Measurements from ENCODE around the gene PHACTR1. TPM values are rescaled to one million over a fixed set of nuclear protein-coding genes. Genes with fewer than 3 reads are reported as not detected.

Gene PHACTR1
- total and polyA plus RNA-seq, 2 experiments from 2014 or later = 0.65 to 3.2 TPM

DNA sequence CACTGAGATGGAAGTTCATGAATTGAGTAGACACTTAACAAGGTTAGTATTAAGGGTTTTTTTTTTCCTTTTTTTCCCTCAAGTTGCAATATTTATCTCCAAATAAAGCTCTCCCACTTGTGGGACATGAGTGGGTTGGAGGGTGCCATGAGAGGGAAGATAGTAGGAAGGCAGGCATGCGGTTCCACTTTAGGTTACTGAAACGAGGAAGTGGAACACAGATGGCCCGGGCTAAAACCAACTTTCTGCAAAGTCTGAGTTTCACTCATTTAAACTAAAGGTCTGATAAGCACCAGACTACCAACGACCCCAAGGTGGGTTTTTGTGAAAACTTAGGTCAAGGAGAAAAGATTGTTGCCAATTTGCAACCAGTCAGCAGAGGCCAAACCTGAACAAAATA, 569.6 kb downstream of the PHACTR1 start:
- H3K27me3 ChIP-seq (replicated peaks; ENCODE audit: insufficient read depth) = peaks cover 29% of the 10 kb centered on the region
- no peak overlapping the region for H3K9ac ChIP-seq
- 91 to 94% methylated on average over 4 of the region's 4 CpGs for WGBS, 2 experiments (ENCODE audit: low coverage in 1 of 2, low lambda C conversion rate in 2 of 2, missing lambda C conversion rate in 2 of 2)
- no peaks in the 10 kb centered on the region for H3K36me3 ChIP-seq (ENCODE audit: low read depth)
- in situ Hi-C loops (cut with MboI) = no loop called here
- no peaks in the 10 kb centered on the region for H3K79me2 ChIP-seq (ENCODE audit: insufficient read depth)
- H3F3A ChIP-seq (ENCODE audit: insufficient read depth) = no peaks in the 10 kb centered on the region
- H3K9me2 ChIP-seq (ENCODE audit: insufficient read depth) = no peaks in the 10 kb centered on the region
- no peak overlapping the region for H2AFZ ChIP-seq
- no peak overlapping the region for H3K4me2 ChIP-seq (ENCODE audit: unreplicated experiment)
- no peak overlapping the region for H3K4me3 ChIP-seq
- DNase-seq = no peak
- no peaks in the 10 kb centered on the region for H3K4me1 ChIP-seq (ENCODE audit: insufficient read depth)
- H3K27ac ChIP-seq = no peak overlapping the region
- TF ChIP-seq EZH2phosphoT487 (IDR thresholded peaks at IDR 0.05; ENCODE audit: insufficient read depth, low read depth) (no peak), EZH2 (IDR thresholded peaks at IDR 0.05; ENCODE audit: insufficient read depth, poor library complexity, severe bottlenecking) (no peak)
- H3K9me3 ChIP-seq (ENCODE audit: low read depth) = no peaks in the 10 kb centered on the region
- H4K20me1 ChIP-seq (ENCODE audit: insufficient read depth) = no peaks in the 10 kb centered on the region

DNA sequence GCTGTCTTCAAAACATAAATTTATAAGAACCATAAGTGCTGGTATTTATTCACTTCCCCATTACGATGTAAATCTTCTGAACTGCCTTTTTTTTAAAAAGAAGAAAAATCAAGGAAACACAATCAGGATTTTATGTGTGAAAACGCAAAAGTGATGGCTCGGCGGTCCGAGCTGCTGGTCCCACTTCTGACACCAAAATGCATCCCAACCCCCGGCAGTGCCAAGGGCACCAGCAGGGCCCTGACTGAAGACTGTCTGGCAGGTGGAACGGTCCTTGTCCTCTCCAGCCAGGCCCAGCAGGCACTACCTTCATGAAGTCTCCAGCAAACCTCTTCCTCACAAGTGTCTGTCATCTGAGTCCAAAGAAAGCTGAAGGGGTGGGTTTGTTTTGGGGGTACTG, 570.5 kb downstream of the PHACTR1 start:
- H3K9ac ChIP-seq = no peak overlapping the region
- no peaks in the 10 kb centered on the region for H3F3A ChIP-seq (ENCODE audit: insufficient read depth)
- no peaks in the 10 kb centered on the region for H3K9me3 ChIP-seq (ENCODE audit: low read depth)
- no peaks in the 10 kb centered on the region for H3K79me2 ChIP-seq (ENCODE audit: insufficient read depth)
- no peak overlapping the region for H3K27ac ChIP-seq
- no peak overlapping the region for H2AFZ ChIP-seq
- no peak overlapping the region for H3K4me3 ChIP-seq
- H3K27me3 ChIP-seq (replicated peaks; ENCODE audit: insufficient read depth) = peaks cover 23% of the 10 kb centered on the region
- no peaks in the 10 kb centered on the region for H3K36me3 ChIP-seq (ENCODE audit: low read depth)
- no peak for DNase-seq
- TF ChIP-seq EZH2phosphoT487 (IDR thresholded peaks at IDR 0.05; ENCODE audit: insufficient read depth, low read depth) = no peak
- no peak for TF ChIP-seq EZH2 (IDR thresholded peaks at IDR 0.05; ENCODE audit: insufficient read depth, poor library complexity, severe bottlenecking)
- H4K20me1 ChIP-seq (ENCODE audit: insufficient read depth) = no peaks in the 10 kb centered on the region
- no peak overlapping the region for H3K4me2 ChIP-seq (ENCODE audit: unreplicated experiment)
- in situ Hi-C loops (cut with MboI) = no loop called here
- no peaks in the 10 kb centered on the region for H3K4me1 ChIP-seq (ENCODE audit: insufficient read depth)
- 98% methylated on average over 7 of the region's 7 CpGs for WGBS, 2 experiments (ENCODE audit: low coverage in 1 of 2, low lambda C conversion rate in 2 of 2, missing lambda C conversion rate in 2 of 2)
- no peaks in the 10 kb centered on the region for H3K9me2 ChIP-seq (ENCODE audit: insufficient read depth)

- H4K20me1 ChIP-seq (ENCODE audit: insufficient read depth) = no peaks in the 10 kb centered on the region
Measured at GRCh38 chr6:13288481-13288880, 571.9 kb downstream of the PHACTR1 start.

DNA sequence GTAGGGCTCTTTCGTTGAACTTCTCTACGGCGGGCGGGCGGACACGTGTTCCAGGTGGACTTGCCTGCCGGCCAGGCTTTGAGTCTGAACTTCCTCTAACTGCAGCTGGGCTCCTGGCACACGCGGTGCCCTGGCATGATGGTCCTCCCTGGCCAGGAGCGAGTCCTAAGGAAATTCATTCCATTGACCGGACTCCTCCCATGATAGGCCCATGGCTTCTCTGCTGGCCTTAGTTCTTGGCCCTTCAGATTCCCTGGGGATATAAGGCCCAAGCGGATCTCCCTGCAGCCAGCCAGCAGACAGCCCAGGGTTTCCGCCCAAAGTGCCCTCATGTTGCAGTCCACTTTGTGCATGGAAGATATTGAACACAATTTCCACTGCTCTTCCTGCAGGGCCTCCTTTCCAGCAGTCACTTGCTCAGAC, 572.4 kb downstream of the PHACTR1 start:
- WGBS, 2 experiments (ENCODE audit: low coverage in 1 of 2, low lambda C conversion rate in 2 of 2, missing lambda C conversion rate in 2 of 2) = 94 to 96% methylated on average over 13 of the region's 13 CpGs
- Histone ChIP-seq H3K9ac (no peak overlapping the region), H3K4me2 (ENCODE audit: unreplicated experiment) (no peak overlapping the region), H3K9me3 (ENCODE audit: low read depth) (no peaks in the 10 kb centered on the region), H3K27me3 (replicated peaks; ENCODE audit: insufficient read depth) (0 out of 2 replicates have a peak, but pooled peaks cover 12% of the 10 kb centered on the region), H3K9me2 (ENCODE audit: insufficient read depth) (no peaks in the 10 kb centered on the region), H3K79me2 (ENCODE audit: insufficient read depth) (no peaks in the 10 kb centered on the region), H3F3A (ENCODE audit: insufficient read depth) (no peaks in the 10 kb centered on the region), H2AFZ (no peak overlapping the region), H3K36me3 (ENCODE audit: low read depth) (peaks cover 8% of the 10 kb centered on the region; the same call in 1 of the 2 replicates), H3K4me3 (no peak overlapping the region), H3K27ac (no peak overlapping the region), H3K4me1 (ENCODE audit: insufficient read depth) (no peaks in the 10 kb centered on the region), H4K20me1 (ENCODE audit: insufficient read depth) (no peaks in the 10 kb centered on the region)
- in situ Hi-C loops (cut with MboI) = no loop called here
- DNase-seq = no peak
- TF ChIP-seq EZH2 (IDR thresholded peaks at IDR 0.05; ENCODE audit: insufficient read depth, poor library complexity, severe bottlenecking) (no peak), EZH2phosphoT487 (IDR thresholded peaks at IDR 0.05; ENCODE audit: insufficient read depth, low read depth) (no peak)

More at GRCh38 chr6:13288481-13288880, 571.9 kb downstream of the PHACTR1 start:
- Histone ChIP-seq H3K4me1 (ENCODE audit: insufficient read depth) (no peaks in the 10 kb centered on the region), H3K27ac (no peak overlapping the region), H3F3A (ENCODE audit: insufficient read depth) (no peaks in the 10 kb centered on the region), H3K4me2 (ENCODE audit: unreplicated experiment) (no peak overlapping the region), H3K36me3 (ENCODE audit: low read depth) (peaks cover 6% of the 10 kb centered on the region; the same call in 1 of the 2 replicates), H3K9me3 (ENCODE audit: low read depth) (no peaks in the 10 kb centered on the region), H3K9me2 (ENCODE audit: insufficient read depth) (no peaks in the 10 kb centered on the region), H2AFZ (no peak overlapping the region), H3K79me2 (ENCODE audit: insufficient read depth) (no peaks in the 10 kb centered on the region), H3K4me3 (no peak overlapping the region), H3K27me3 (replicated peaks; ENCODE audit: insufficient read depth) (0 out of 2 replicates have a peak, but pooled peaks cover 12% of the 10 kb centered on the region), H3K9ac (no peak overlapping the region)
- in situ Hi-C loops (cut with MboI) = no loop called here
- WGBS, 2 experiments (ENCODE audit: low coverage in 1 of 2, low lambda C conversion rate in 2 of 2, missing lambda C conversion rate in 2 of 2) = 87% methylated on average over 9 of the region's 9 CpGs
- TF ChIP-seq EZH2 (IDR thresholded peaks at IDR 0.05; ENCODE audit: insufficient read depth, poor library complexity, severe bottlenecking) (no peak), EZH2phosphoT487 (IDR thresholded peaks at IDR 0.05; ENCODE audit: insufficient read depth, low read depth) (no peak)
- no peak for DNase-seq

All from GM23248 (cell line).